Activated naive CD4-positive, alpha-beta T cell treated with anti-CD3 and anti-CD28 coated beads, Interleukin-2, amount 10 ng/mL, durations not matched to agents 7 days and 5 days (primary cell): ENCODE measurements around the gene AUTS2.
A peak's percentile ranks its signal among the peaks of the same experiment; 100 is the strongest.

ENCODE experiments used
- CTCF ChIA-PET: fragments of 350-600 bp; sonication (Branson Sonifier 250); formaldehyde crosslinking; loops from one replicate; lab custom pipeline; 2021; ENCODE audit warnings: antibody characterized with exemption; lab: Charles Lee
- DNase-seq: peaks from one replicate; pipeline ENCODE4 v3.0.0-alpha.2; 2020
- H3K27ac Mint-ChIP-seq: one replicate; pipeline ENCODE4 v1.8.0; 2021; ENCODE audit warnings: mild to moderate bottlenecking, moderate library complexity, mixed read lengths
- H3K27me3 Mint-ChIP-seq: one replicate; pipeline ENCODE4 v1.8.0; 2021; ENCODE audit warnings: mild to moderate bottlenecking, mixed read lengths
- H3K36me3 Mint-ChIP-seq: one replicate; pipeline ENCODE4 v1.8.0; 2021; ENCODE audit warnings: mixed read lengths
- H3K4me1 Mint-ChIP-seq: one replicate; pipeline ENCODE4 v1.8.0; 2021; ENCODE audit warnings: mixed read lengths
- H3K4me3 Mint-ChIP-seq: one replicate; pipeline ENCODE4 v1.8.0; 2021; ENCODE audit warnings: mild to moderate bottlenecking, moderate library complexity, mixed read lengths
- H3K9me3 Mint-ChIP-seq: one replicate; pipeline ENCODE4 v1.8.0; 2021; ENCODE audit warnings: mixed read lengths

The AUTS2 gene

DNA sequence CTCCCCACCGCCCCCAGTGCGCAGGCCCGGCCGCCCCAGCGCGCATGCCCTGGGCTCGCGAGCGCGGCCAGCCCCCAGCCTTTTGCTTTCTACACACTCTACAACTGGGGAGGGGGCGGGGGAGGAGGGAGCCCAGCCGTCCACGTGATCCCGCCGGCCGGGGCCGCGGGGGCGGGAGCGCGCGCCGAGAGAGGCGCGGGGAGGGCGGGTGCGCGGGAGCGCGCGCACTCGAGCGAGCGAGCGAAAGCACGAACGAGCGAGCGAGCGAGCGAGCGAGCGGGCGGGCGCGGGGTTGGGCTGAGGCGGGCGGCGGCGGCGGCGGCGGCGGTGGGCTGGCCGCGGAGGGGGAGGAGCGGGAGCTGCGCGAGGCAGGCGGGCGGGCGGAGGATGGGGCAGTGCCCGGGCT, at the start of gene AUTS2:
Gene AUTS2 (plus strand): TSS at position 395 of the 406 bp plus-strand sequence. CDS start 1,179 bp downstream, outside the sequence.
- H3K4me3 Mint-ChIP-seq = peak within 1 kb of the TSS; percentile 78

DNA sequence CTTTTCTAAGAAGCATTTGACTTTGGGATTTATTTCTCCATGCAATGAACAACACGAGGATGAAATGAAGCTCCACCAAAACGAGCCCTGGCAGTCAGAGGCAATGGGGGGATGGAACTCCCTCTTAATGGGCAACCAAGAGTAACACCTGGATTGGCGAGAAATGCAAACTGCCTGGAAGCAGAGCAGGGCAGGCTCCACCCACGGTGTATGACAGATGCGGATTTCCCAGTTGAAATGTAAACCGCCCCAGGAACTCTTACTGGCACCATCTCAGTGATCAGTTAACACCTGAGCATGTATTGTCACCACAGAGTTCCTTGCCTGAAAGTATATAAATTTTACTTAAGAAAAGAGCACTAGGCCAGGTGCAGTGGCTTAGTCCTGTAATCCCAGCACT, 47.3 kb upstream of the AUTS2 start:
- CTCF ChIA-PET = no interaction called here
- no peak for DNase-seq
- Mint-ChIP-seq H3K27ac (no peak overlapping the region), H3K9me3 (peaks cover 2% of the 10 kb centered on the region), H3K4me1 (no peaks in the 10 kb centered on the region), H3K36me3 (no peaks in the 10 kb centered on the region), H3K27me3 (no peaks in the 10 kb centered on the region), H3K4me3 (no peak overlapping the region)

More for the DNA sequence above, at the start of gene AUTS2:
- Mint-ChIP-seq H3K4me1 (peaks cover 15% of the 10 kb centered on the region), H3K36me3 (no peaks in the 10 kb centered on the region), H3K9me3 (no peaks in the 10 kb centered on the region), H3K27me3 (no peaks in the 10 kb centered on the region), H3K27ac (no peak within 1 kb of the TSS)
- peak; percentile 46 for DNase-seq
- CTCF ChIA-PET = no interaction called here

DNA sequence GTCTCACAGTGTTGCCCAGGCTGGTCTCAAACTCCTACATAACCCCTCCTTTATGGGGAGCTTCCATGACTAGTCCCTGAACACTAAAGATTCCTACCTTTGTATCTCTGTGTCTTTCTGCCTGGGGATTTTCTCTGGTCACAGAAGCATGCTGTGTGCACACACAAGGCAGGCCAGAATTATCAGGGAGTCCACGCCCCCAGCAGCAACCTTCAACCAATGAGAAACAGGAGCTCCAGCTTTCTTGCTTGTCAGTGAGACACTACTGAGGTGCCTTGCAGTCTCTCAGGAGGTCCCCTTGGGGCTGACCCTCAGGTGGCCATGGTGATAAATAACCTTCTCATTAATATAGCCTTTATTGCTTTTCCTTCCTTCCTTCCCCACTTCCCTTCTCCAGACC, 45.1 kb upstream of the AUTS2 start:
- Mint-ChIP-seq H3K27ac (no peak overlapping the region), H3K27me3 (no peaks in the 10 kb centered on the region), H3K4me1 (no peaks in the 10 kb centered on the region)

DNA sequence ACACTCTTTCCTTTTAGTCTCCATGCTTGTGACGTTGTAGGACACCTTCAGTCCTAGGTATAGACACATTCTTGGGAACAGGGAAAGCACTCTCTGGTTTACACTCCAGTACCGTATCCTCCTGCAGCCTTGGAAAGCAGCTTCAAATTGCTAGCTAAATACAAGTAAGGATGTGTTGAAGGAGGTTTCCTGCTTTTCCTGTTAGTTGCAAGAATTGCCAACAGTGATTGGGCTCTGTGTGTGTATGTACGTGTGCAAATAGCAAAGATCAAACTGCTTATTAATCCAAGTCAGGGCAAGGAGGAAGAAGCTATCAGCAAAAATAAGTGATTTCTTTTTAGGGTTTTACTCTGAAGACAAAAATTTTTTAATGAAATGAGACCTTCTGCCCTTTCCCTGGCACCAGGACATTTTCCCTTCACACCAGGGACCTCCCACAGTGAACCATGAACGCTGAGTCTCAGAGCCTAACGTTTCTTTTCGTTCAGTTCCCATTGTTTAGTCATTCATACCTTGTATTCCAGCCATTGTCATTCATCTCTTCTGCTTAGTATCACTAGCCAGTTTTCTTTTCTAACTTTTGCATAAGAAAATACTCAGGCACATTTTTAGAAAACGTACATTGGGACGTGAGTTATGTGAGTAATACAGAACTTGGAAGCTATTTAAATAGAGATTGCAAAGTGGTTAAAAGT, 36.9 kb upstream of the AUTS2 start:
- Mint-ChIP-seq H3K27ac (no peak overlapping the region), H3K36me3 (no peaks in the 10 kb centered on the region), H3K27me3 (no peaks in the 10 kb centered on the region), H3K4me1 (no peaks in the 10 kb centered on the region), H3K4me3 (no peak overlapping the region), H3K9me3 (peaks cover 3% of the 10 kb centered on the region)
- CTCF ChIA-PET = no interaction called here
- no peak for DNase-seq

More for the DNA sequence above, 45.1 kb upstream of the AUTS2 start:
- Mint-ChIP-seq H3K4me3 (no peak overlapping the region), H3K36me3 (no peaks in the 10 kb centered on the region), H3K9me3 (peaks cover 3% of the 10 kb centered on the region)
- CTCF ChIA-PET = no interaction called here
- DNase-seq = no peak

DNA sequence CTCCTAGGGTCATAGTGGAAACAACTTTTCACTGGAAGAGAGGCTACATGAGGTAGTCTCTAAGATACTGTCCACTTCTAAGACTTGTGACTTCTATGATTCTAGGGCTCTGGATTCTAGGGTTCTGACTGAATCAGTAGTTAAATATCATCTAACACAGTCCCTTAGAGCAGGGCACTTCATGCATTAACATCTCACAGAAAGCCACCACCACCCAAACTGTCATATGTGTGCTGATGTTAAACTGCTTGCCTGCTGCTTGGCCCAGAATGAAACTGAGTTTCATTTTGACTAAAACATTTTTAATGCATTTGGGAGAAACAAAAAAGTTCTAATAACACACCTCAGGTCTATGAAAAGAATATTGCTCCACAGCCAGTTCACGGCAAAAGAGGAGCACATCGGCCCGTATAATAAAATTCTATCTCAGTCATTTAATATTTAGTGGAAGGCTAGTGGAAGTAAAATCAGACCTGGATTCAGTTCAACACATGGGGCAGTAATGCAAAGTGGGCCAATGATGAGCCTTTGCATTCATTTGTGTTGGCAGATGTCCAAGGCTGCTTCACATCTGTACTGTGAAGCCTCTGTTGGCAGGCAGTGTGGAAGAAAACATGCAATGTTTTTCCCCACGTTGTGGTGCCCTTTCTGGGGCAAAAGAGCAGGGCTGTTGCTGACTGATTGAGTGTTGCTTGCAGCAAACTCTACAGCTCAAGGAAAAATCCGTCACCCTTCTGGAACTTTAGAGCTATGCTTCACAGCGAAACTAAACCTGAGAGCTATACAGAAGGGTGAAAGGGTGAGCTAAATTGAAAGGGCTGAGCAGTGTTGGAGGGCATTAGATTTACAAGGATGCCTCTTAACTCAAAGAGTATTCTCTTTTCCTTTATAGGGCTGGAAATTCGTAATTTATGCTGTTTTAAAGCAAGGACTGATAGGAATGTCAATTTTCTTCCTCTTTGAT, 33.5 kb upstream of the AUTS2 start:
- CTCF ChIA-PET = no interaction called here
- Mint-ChIP-seq H3K4me3 (no peak overlapping the region), H3K27me3 (no peaks in the 10 kb centered on the region), H3K27ac (no peak overlapping the region), H3K36me3 (no peaks in the 10 kb centered on the region), H3K4me1 (no peaks in the 10 kb centered on the region), H3K9me3 (peaks cover 1% of the 10 kb centered on the region)
- DNase-seq = no peak

DNA sequence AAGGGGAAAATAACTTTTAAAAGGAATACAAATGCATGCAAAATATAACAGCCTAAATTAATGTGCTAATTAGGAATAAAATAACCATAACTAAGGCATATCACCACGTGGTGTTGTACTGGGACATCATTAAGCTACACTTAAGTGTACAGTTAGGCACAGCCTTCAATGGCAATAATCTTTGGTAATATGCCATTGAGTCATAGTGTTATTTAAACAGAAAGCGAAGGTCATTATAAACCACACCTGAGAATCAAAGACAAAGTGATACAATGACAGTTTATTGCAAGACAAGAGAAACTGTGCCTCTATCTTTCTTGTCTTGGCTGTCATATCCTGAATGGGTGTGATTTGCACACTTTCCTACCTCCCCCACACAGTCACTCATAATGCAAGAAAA, 30.5 kb upstream of the AUTS2 start:
- no peaks in the 10 kb centered on the region for H3K9me3 Mint-ChIP-seq
- H3K4me1 Mint-ChIP-seq = no peaks in the 10 kb centered on the region
- CTCF ChIA-PET = no interaction called here
- no peak overlapping the region for H3K4me3 Mint-ChIP-seq
- H3K27me3 Mint-ChIP-seq = no peaks in the 10 kb centered on the region
- H3K36me3 Mint-ChIP-seq = no peaks in the 10 kb centered on the region
- DNase-seq = no peak
- H3K27ac Mint-ChIP-seq = no peak overlapping the region

DNA sequence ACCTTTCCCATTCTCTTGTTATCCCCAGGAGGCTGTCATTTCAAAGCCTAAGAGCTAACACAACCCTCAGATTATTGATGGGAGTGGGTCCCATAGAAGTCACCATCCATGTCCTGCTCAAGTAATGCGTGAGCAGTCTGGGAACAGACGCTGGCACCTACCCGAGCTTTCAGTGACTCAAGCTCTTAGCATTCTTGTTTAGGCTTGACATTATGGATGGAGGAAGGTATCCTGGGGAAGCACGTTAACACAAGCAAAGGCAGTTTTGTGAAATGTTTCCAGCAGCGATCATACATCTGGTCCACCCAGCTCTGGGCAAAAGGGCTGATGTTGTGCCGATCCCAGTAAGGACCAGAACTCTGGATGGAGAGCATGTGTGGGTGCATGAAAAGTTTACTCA, 30.0 kb upstream of the AUTS2 start:
- H3K27ac Mint-ChIP-seq = no peak overlapping the region
- CTCF ChIA-PET = no interaction called here
- no peaks in the 10 kb centered on the region for H3K9me3 Mint-ChIP-seq
- no peaks in the 10 kb centered on the region for H3K36me3 Mint-ChIP-seq
- DNase-seq = no peak
- H3K27me3 Mint-ChIP-seq = no peaks in the 10 kb centered on the region
- no peaks in the 10 kb centered on the region for H3K4me1 Mint-ChIP-seq
- no peak overlapping the region for H3K4me3 Mint-ChIP-seq

DNA sequence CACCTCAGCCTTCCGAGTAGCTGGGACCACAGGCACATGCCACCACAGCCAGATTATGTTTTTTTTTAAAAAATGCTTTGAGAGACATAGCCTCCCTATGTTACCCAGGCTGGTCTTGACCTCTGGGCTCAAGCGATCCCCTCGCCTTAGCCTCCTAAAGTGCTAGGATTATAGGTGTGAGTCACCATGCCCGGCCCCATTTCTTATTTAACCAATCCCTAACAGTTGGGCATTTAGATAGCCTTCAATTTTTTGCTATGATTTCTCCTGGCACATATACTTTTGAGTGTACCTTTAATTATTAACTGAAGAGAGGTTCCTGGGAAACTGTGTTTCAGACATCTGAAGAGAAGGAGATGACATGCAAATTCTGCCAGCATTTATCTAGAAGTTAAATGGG, 22.6 kb upstream of the AUTS2 start:
- Mint-ChIP-seq H3K36me3 (no peaks in the 10 kb centered on the region), H3K4me1 (no peaks in the 10 kb centered on the region), H3K4me3 (no peak overlapping the region), H3K27me3 (no peaks in the 10 kb centered on the region), H3K9me3 (no peaks in the 10 kb centered on the region), H3K27ac (no peak overlapping the region)
- CTCF ChIA-PET = no interaction called here
- no peak for DNase-seq

DNA sequence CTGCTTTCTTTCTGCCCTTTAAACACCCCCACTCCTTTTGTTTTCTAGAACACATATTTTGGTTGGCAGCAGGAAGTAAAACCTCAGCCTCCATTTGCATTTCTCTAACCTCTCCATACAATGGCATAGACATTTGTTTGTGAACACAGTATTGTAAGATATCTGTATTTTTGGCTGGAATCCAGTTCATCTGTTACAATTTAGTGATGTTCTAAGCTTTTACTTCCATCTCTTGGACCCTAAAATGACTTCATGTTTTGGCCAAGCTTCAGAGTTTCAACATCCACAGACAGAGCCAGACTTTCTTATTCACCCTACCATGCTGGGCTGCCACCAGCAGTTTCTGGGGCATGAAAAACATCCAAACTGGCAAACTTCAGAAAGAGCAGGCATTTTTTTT, 21.1 kb upstream of the AUTS2 start:
- no peak for DNase-seq
- CTCF ChIA-PET = no interaction called here
- Mint-ChIP-seq H3K36me3 (no peaks in the 10 kb centered on the region), H3K4me1 (no peaks in the 10 kb centered on the region), H3K9me3 (no peaks in the 10 kb centered on the region), H3K27me3 (no peaks in the 10 kb centered on the region), H3K4me3 (no peak overlapping the region), H3K27ac (no peak overlapping the region)

DNA sequence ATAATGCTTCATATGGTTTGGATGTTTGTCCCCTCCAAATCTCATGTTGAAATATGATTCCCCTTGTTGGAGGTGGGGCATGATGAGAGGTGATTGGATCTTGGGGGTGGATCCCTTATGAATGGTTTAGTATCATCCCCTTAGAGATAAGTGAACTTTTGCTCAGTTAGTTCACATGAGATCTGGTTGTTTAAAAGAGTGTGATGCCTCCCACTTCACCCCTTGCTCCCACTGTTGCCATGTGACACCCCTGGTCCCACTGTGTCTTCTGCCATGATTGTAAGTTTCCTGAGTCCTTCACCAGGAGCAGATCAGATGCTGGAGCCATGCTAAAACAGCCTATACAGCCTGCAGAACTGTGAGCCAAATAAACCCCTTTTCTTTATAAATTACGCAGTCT, 13.1 kb upstream of the AUTS2 start:
- Mint-ChIP-seq H3K4me3 (no peak overlapping the region), H3K9me3 (no peaks in the 10 kb centered on the region), H3K36me3 (no peaks in the 10 kb centered on the region), H3K4me1 (no peaks in the 10 kb centered on the region), H3K27me3 (no peaks in the 10 kb centered on the region), H3K27ac (no peak overlapping the region)
- CTCF ChIA-PET = no interaction called here
- no peak for DNase-seq

DNA sequence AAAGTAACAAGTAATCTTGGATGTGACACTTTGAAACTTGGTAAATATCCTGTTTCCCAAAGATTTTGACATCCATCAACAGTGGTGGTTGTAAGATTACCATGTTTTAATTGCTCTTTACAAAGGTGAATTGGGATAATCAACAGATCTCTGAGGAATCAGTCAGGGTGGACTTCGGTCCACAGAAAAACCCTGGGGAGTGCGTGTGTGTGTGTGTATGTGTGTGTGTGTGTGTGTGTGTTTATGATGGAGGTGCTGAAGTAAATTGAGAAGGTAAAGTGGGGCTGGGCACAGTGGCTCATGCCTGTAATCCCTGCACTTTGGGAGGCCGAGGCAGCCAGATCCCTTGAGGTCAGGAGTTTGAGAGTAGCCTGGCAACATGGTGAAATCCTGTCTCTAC, 12.0 kb upstream of the AUTS2 start:
- H3K27me3 Mint-ChIP-seq = no peaks in the 10 kb centered on the region
- H3K27ac Mint-ChIP-seq = no peak overlapping the region
- H3K36me3 Mint-ChIP-seq = no peaks in the 10 kb centered on the region
- H3K4me3 Mint-ChIP-seq = no peak overlapping the region
- H3K4me1 Mint-ChIP-seq = no peaks in the 10 kb centered on the region
- CTCF ChIA-PET = no interaction called here
- peaks cover 2% of the 10 kb centered on the region for H3K9me3 Mint-ChIP-seq
- no peak for DNase-seq

DNA sequence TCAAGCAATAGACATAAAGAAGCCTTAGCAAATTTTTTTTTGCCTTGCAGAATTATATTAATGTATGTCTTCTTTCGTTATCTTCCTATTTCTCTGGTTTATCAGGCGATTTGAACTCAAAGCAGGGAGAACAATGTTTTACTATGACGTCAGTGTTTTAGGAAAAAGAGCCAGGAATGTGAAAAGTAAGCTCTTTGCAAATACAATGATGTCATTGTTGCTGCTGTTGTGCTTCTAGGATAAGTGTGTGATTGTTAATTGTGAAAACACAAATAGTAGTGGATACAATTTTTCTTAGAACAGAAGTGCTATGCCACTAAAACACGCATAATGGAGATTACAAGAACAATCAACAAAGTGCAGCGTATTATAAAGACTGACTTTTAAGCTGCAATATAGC, 9.5 kb upstream of the AUTS2 start:
- Mint-ChIP-seq H3K4me1 (no peaks in the 10 kb centered on the region), H3K36me3 (no peaks in the 10 kb centered on the region), H3K27me3 (no peaks in the 10 kb centered on the region)

DNA sequence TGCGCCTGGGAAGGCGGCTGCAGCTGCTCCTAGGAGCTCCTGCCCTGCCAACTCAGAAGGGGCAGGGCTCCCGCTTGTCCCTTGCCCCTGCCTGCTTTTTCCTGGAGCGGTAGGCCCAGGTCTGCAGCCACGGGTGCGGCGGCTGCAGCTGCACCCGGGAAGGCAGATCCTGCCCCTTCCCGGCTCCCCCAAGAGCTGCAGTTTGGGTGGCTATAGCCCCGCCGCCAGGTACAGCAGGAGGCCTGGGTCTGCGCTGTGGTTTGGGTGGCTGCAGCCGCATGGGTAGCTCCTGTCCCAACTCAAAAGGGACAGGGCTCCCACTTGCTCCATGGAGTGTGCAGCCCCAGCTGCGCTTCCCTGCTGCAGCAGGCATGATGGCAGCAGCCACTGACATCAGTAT, 6.5 kb upstream of the AUTS2 start:
- H3K27ac Mint-ChIP-seq = no peak overlapping the region
- H3K4me1 Mint-ChIP-seq = peaks cover 1% of the 10 kb centered on the region
- peaks cover 2% of the 10 kb centered on the region for H3K9me3 Mint-ChIP-seq
- no peaks in the 10 kb centered on the region for H3K36me3 Mint-ChIP-seq
- CTCF ChIA-PET = no interaction called here
- H3K4me3 Mint-ChIP-seq = no peak overlapping the region
- no peak for DNase-seq
- H3K27me3 Mint-ChIP-seq = no peaks in the 10 kb centered on the region

More for the DNA sequence above, 9.5 kb upstream of the AUTS2 start:
- H3K9me3 Mint-ChIP-seq = peaks cover 2% of the 10 kb centered on the region
- H3K27ac Mint-ChIP-seq = no peak overlapping the region
- no peak overlapping the region for H3K4me3 Mint-ChIP-seq
- no peak for DNase-seq
- CTCF ChIA-PET = no interaction called here

DNA sequence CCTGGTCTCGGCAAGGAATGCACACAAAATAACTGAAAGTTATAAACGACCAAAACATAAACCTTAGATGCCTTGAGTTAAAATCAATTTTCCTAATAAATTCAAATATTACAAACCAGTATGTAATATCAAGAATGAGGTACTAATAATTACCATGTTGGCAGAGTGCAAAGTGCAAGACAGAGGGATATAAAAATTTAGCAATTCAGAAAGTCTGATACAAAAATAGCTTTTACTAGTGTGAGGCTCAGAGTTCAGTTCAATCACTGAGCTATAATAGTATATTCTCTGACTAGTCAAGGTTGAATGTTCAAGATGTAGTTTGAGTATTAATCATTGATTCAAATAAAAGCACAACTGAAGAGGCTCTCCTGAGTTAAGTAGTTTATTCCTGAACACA, 4.8 kb upstream of the AUTS2 start:
- no peak for DNase-seq
- H3K9me3 Mint-ChIP-seq = peaks cover 2% of the 10 kb centered on the region
- no peaks in the 10 kb centered on the region for H3K27me3 Mint-ChIP-seq
- H3K36me3 Mint-ChIP-seq = no peaks in the 10 kb centered on the region
- no peak overlapping the region for H3K27ac Mint-ChIP-seq
- H3K4me3 Mint-ChIP-seq = no peak overlapping the region
- peaks cover 6% of the 10 kb centered on the region for H3K4me1 Mint-ChIP-seq
- CTCF ChIA-PET = no interaction called here

DNA sequence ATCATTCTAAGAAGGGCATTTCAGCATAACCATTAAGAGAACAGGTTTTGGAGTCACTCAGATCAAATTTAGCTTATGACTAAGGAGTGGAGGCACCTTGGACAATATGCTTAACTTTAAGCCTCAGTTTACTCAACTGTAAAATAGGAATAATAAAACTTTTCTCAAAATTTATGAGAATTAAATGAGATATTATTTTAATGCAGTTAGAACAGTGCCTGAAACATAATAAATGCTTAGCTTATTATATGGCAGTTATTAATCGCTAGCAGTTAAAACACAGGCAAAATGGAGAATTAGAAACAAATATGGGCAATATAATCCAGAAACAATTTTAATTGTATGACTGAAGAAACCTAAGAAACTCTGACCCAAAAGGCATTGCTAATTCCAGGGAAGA, 2.9 kb upstream of the AUTS2 start:
- no peak for DNase-seq
- peaks cover 15% of the 10 kb centered on the region for H3K4me1 Mint-ChIP-seq
- CTCF ChIA-PET = no interaction called here
- H3K36me3 Mint-ChIP-seq = no peaks in the 10 kb centered on the region
- H3K27me3 Mint-ChIP-seq = no peaks in the 10 kb centered on the region
- H3K4me3 Mint-ChIP-seq = no peak overlapping the region
- peaks cover 2% of the 10 kb centered on the region for H3K9me3 Mint-ChIP-seq
- H3K27ac Mint-ChIP-seq = no peak overlapping the region
